H1 (cell line): ENCODE measurements around the gene ATXN3. TPM values are rescaled to one million over a fixed set of nuclear protein-coding genes. Genes with fewer than 3 reads are reported as not detected.

Experiments
- CBX8 ChIP-seq: fragments of 300-800, 300-1000 bp; sonication (generic); IDR thresholded peaks from 2 replicates; pipeline ENCODE4 v1.7.1; 2016; ENCODE audit warnings: low read depth, low read length, borderline replicate concordance
- CHD1 ChIP-seq: IDR thresholded peaks from 2 replicates; pipeline ENCODE4 v1.6.1; 2012; ENCODE audit warnings: low read depth, low read length, improper control_type of control experiment
- HDAC2 ChIP-seq, 2 experiments: fragments of 300-600 bp in 1 of 2; sonication (generic) in 1 of 2; IDR thresholded peaks; 2 replicates each; pipeline ENCODE4 v1.6.1; 2011 to 2012; ENCODE audit warnings: low read depth in 2 of 2, low read length in 2 of 2, mild to moderate bottlenecking in 2 of 2, moderate library complexity in 2 of 2, borderline replicate concordance in 1 of 2, inconsistent platforms in 1 of 2
- KDM1A ChIP-seq: fragments of 200-600, 300-600 bp; sonication (generic); IDR thresholded peaks from 2 replicates; pipeline ENCODE4 v1.7.1; 2016; ENCODE audit warnings: mild to moderate bottlenecking, low read length, borderline replicate concordance
- KDM4A ChIP-seq: IDR thresholded peaks from one replicate; pipeline ENCODE4 v1.7.1; 2012; ENCODE audit warnings: low read depth, mild to moderate bottlenecking, moderate library complexity, low read length, inconsistent platforms; ENCODE audit not compliant: severe bottlenecking
- NANOG ChIP-seq: IDR thresholded peaks from 2 replicates; pipeline ENCODE4 v1.6.1; 2011; ENCODE audit warnings: low read length, low read depth, mild to moderate bottlenecking, inconsistent platforms; ENCODE audit not compliant: insufficient read depth, poor library complexity, severe bottlenecking
- RFX5 ChIP-seq: IDR thresholded peaks from 2 replicates; pipeline ENCODE4 v1.6.1; 2011; ENCODE audit warnings: low read depth, low read length, improper control_type of control experiment, borderline replicate concordance
- SAP30 ChIP-seq: fragments of 300-600 bp; sonication (generic); IDR thresholded peaks from 2 replicates; pipeline ENCODE4 v1.7.1; 2012; ENCODE audit warnings: low read length, moderate library complexity, mild to moderate bottlenecking, inconsistent platforms; ENCODE audit not compliant: insufficient read depth, insufficient replicate concordance
- polyA plus RNA-seq, 7 experiments: library from polyadenylated mRNA; depleted of rRNA in 3 of 7; stranded (reverse) in 5 of 7; unstranded in 2 of 7; fragments of >200 nt in 5 of 7; fragments of 200-250 nt in 2 of 7; gene quantifications; 1 replicate in 5 of 7; 2 replicates in 1 of 7; 4 replicates in 1 of 7; pipeline versions ENCODE4 v1.2.1 to v1.2.3, GENCODE V29; 2011 to 2013; ENCODE audit warnings: missing spikeins in 2 of 7, mixed read lengths in 2 of 7
- total RNA-seq: library from RNA; stranded (reverse); fragmentation: NEBNext Ultra II Directional; extraction: Animal tissue kit (Norgen Biotek cat#: 25700); gene quantifications from 2 replicates; pipeline ENCODE4 v1.2.1, GENCODE V29; 2021
- TF ChIP-seq, protein P1 (sequence below): fragments of 300-600 bp; sonication (generic); IDR thresholded peaks from 2 replicates; pipeline ENCODE4 v1.7.1; 2012; ENCODE audit warnings: low read length, moderate library complexity, mild to moderate bottlenecking, inconsistent platforms; ENCODE audit not compliant: insufficient replicate concordance

The ATXN3 gene
- total and polyA plus RNA-seq, 2 of the 8 experiments (the other 6 are each of a cell fraction or from before 2014, with no cell fraction given): 8.8 to 37.2 TPM

DNA sequence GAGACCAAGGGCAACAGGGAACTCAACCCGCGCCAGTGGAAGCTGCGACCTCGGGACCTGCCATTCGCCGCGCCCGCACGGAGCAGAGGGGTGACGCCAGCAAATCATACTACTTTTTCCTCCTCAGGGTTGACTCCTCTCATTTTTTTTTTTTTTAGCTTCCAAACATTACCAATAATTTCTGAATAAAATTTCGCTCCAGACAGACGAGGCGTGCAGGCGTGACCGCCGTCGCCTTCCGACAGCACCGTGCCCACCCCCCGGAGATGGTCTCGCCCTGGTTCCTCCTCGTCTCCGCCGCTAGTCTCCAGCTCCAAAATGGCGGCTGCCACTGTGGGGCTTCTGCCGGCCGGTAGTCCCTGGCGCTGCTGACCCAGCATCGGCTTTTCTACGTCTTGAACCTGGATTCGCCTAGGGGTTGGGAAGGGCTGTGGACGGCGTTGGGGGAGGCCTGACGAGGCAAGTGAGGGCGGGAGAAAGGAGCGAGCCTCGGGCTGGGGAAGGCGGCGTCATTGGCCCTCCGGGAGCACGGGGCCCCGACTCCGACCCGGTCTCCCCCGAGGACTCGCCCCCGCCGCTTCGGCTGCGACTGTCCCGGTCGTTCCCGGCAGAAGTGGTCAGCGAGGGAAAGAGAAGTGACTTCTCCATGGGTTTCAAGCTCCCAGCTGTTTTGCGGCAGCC lies 15.4 kb upstream of the ATXN3 start, which contains the start of the genes CPSF2 and NDUFB1 (continued):
- no peak for TF ChIP-seq SAP30
- no peak for TF ChIP-seq CBX8
- TF ChIP-seq, protein P1, sequence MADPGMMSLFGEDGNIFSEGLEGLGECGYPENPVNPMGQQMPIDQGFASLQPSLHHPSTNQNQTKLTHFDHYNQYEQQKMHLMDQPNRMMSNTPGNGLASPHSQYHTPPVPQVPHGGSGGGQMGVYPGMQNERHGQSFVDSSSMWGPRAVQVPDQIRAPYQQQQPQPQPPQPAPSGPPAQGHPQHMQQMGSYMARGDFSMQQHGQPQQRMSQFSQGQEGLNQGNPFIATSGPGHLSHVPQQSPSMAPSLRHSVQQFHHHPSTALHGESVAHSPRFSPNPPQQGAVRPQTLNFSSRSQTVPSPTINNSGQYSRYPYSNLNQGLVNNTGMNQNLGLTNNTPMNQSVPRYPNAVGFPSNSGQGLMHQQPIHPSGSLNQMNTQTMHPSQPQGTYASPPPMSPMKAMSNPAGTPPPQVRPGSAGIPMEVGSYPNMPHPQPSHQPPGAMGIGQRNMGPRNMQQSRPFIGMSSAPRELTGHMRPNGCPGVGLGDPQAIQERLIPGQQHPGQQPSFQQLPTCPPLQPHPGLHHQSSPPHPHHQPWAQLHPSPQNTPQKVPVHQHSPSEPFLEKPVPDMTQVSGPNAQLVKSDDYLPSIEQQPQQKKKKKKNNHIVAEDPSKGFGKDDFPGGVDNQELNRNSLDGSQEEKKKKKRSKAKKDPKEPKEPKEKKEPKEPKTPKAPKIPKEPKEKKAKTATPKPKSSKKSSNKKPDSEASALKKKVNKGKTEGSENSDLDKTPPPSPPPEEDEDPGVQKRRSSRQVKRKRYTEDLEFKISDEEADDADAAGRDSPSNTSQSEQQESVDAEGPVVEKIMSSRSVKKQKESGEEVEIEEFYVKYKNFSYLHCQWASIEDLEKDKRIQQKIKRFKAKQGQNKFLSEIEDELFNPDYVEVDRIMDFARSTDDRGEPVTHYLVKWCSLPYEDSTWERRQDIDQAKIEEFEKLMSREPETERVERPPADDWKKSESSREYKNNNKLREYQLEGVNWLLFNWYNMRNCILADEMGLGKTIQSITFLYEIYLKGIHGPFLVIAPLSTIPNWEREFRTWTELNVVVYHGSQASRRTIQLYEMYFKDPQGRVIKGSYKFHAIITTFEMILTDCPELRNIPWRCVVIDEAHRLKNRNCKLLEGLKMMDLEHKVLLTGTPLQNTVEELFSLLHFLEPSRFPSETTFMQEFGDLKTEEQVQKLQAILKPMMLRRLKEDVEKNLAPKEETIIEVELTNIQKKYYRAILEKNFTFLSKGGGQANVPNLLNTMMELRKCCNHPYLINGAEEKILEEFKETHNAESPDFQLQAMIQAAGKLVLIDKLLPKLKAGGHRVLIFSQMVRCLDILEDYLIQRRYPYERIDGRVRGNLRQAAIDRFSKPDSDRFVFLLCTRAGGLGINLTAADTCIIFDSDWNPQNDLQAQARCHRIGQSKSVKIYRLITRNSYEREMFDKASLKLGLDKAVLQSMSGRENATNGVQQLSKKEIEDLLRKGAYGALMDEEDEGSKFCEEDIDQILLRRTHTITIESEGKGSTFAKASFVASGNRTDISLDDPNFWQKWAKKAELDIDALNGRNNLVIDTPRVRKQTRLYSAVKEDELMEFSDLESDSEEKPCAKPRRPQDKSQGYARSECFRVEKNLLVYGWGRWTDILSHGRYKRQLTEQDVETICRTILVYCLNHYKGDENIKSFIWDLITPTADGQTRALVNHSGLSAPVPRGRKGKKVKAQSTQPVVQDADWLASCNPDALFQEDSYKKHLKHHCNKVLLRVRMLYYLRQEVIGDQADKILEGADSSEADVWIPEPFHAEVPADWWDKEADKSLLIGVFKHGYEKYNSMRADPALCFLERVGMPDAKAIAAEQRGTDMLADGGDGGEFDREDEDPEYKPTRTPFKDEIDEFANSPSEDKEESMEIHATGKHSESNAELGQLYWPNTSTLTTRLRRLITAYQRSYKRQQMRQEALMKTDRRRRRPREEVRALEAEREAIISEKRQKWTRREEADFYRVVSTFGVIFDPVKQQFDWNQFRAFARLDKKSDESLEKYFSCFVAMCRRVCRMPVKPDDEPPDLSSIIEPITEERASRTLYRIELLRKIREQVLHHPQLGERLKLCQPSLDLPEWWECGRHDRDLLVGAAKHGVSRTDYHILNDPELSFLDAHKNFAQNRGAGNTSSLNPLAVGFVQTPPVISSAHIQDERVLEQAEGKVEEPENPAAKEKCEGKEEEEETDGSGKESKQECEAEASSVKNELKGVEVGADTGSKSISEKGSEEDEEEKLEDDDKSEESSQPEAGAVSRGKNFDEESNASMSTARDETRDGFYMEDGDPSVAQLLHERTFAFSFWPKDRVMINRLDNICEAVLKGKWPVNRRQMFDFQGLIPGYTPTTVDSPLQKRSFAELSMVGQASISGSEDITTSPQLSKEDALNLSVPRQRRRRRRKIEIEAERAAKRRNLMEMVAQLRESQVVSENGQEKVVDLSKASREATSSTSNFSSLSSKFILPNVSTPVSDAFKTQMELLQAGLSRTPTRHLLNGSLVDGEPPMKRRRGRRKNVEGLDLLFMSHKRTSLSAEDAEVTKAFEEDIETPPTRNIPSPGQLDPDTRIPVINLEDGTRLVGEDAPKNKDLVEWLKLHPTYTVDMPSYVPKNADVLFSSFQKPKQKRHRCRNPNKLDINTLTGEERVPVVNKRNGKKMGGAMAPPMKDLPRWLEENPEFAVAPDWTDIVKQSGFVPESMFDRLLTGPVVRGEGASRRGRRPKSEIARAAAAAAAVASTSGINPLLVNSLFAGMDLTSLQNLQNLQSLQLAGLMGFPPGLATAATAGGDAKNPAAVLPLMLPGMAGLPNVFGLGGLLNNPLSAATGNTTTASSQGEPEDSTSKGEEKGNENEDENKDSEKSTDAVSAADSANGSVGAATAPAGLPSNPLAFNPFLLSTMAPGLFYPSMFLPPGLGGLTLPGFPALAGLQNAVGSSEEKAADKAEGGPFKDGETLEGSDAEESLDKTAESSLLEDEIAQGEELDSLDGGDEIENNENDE: no peak
- no peak for TF ChIP-seq RFX5
- TF ChIP-seq KDM1A: no peak
- no peak for TF ChIP-seq KDM4A
- TF ChIP-seq CHD1: peak; percentile 95
- no peak for TF ChIP-seq HDAC2 (IDR thresholded peaks at IDR 0.05; ENCODE audit: borderline replicate concordance in 1 of 2, low read depth in 2 of 2, low read length in 2 of 2)
- TF ChIP-seq NANOG: no peak
